K562 (cell line): ENCODE measurements around the gene LIX1. TPM values are rescaled to one million over a fixed set of nuclear protein-coding genes. Genes with fewer than 3 reads are reported as not detected.

ENCODE experiments used
- BDP1 ChIP-seq: IDR thresholded peaks from 3 replicates; pipeline ENCODE4 v1.6.1; 2011; ENCODE audit not compliant: insufficient read length, insufficient read depth
- EHMT2 ChIP-seq: fragments of 450-650 bp; IDR thresholded peaks from 2 replicates; pipeline ENCODE4 v1.6.1; 2018; ENCODE audit warnings: antibody characterized with exemption
- ELF2 ChIP-seq: fragments of 250-450 bp; sonication (Bioruptor Pico); IDR thresholded peaks from 2 replicates; pipeline ENCODE4 v1.5.0; 2021; ENCODE audit warnings: mild to moderate bottlenecking
- MEF2D ChIP-seq: conservative IDR thresholded peaks from 2 replicates; pipeline ENCODE4 v1.6.1; 2016; ENCODE audit warnings: low read depth, missing genetic modification characterization, missing compliant biosample characterization
- NR2C2 ChIP-seq, 2 experiments: fragments of 200-800 bp in 1 of 2; sonication (Bioruptor generic) in 1 of 2; sonication (generic) in 1 of 2; formaldehyde crosslinking in 1 of 2; IDR thresholded peaks; 2 replicates each; pipeline versions ENCODE4 v1.6.1 to v1.8.0; 2016 to 2022; ENCODE audit warnings: mild to moderate bottlenecking in 1 of 2, missing compliant biosample characterization in 1 of 2, missing genetic modification characterization in 1 of 2, missing genetic modification reagents in 1 of 2
- PPARD ChIP-seq: fragments of 250-450 bp; sonication (Bioruptor Pico); IDR thresholded peaks from 2 replicates; pipeline ENCODE4 v1.8.0; 2022; ENCODE audit warnings: inconsistent platforms, mild to moderate bottlenecking, moderate library complexity
- SMC3 ChIP-seq: conservative IDR thresholded peaks from 2 replicates; pipeline ENCODE4 v1.6.1; 2011; ENCODE audit warnings: low read depth, low read length, improper control_type of control experiment; ENCODE audit not compliant: insufficient read depth
- TAF7 ChIP-seq: fragments of 450-650 bp; IDR thresholded peaks from 2 replicates; pipeline ENCODE4 v1.6.1; 2016; ENCODE audit warnings: missing genetic modification characterization, missing compliant biosample characterization
- ZNF668 ChIP-seq: fragments of 250-450 bp; sonication (Bioruptor Pico); IDR thresholded peaks from 2 replicates; pipeline ENCODE4 v1.8.0; 2022; ENCODE audit warnings: mild to moderate bottlenecking, inconsistent platforms
- polyA plus RNA-seq, 8 experiments: library from polyadenylated mRNA; depleted of rRNA in 4 of 8; stranded (reverse) in 5 of 8; unstranded in 3 of 8; fragments of >200 nt; fragmentation: Nextera tagmentation in 2 of 8; fragmentation: Illumina TruSeq in 1 of 8; extraction: Ambion mirVana in 2 of 8; extraction: Trizol in 1 of 8; gene quantifications; 2 replicates each; pipeline versions ENCODE4 v1.2.1 to v1.2.3, GENCODE V29; 2011 to 2014; ENCODE audit warnings: inconsistent platforms in 1 of 8, missing spikeins in 1 of 8
- total RNA-seq, 7 experiments: library from RNA; depleted of rRNA in 6 of 7; stranded (reverse); fragments of >200 nt in 6 of 7; fragmentation: Illumina TruSeq in 2 of 7; extraction: Trizol in 2 of 7; gene quantifications; 2 replicates each; pipeline versions ENCODE4 v1.2.1 to v1.2.3, GENCODE V29; 2011 to 2021; ENCODE audit warnings: low replicate concordance in 1 of 7
- TF ChIP-seq, protein P1 (sequence below): fragments of 450-650 bp; IDR thresholded peaks from 2 replicates; pipeline ENCODE4 v1.6.1; 2017; ENCODE audit warnings: antibody characterized with exemption, mild to moderate bottlenecking
- TF ChIP-seq, protein P2 (sequence below): fragments of 250-450 bp; sonication (Bioruptor Pico); IDR thresholded peaks from 2 replicates; pipeline ENCODE4 v1.8.0; 2022; ENCODE audit warnings: inconsistent platforms, mild to moderate bottlenecking, moderate library complexity, borderline replicate concordance
- TF ChIP-seq, protein P3 (sequence below): fragments of 250-450 bp; sonication (Bioruptor Pico); IDR thresholded peaks from 2 replicates; pipeline ENCODE4 v1.4.0; 2020; ENCODE audit warnings: mild to moderate bottlenecking
- TF ChIP-seq, protein P4 (sequence below): fragments of 450-650 bp; formaldehyde crosslinking; IDR thresholded peaks from 2 replicates; pipeline ENCODE4 v1.4.0; 2022; ENCODE audit warnings: mild to moderate bottlenecking, moderate library complexity

LIX1 gene
- total and polyA plus RNA-seq, 9 of the 15 experiments (the other 6 are each of a cell fraction or from before 2014, with no cell fraction given): 0.01 to 0.18 TPM; not detected in 7

DNA sequence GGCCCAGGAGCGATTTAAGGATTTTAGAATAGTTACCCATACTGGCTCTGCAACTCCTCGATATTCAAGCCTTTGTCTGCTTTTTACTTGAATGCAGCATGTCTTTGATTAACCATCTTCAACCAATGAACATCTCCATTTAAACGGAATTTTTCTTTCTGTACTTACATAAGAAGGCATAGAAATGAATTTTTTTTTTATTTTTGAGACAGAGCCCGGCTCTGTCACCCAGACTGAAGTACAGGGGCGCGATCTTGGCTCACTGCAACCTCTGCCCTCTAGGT, 41.5 kb upstream of the LIX1 start (continued):
- TF ChIP-seq SMC3 (no peak), BDP1 (no peak), ZNF668 (no peak), NR2C2 (CRISPR knock-in tag; IDR thresholded peaks at IDR 0.05) (no peak), NR2C2 (tag; IDR thresholded peaks at IDR 0.05) (peak; percentile 73), TAF7 (0 out of 2 replicates have a peak, but pooled peaks have one; percentile 24), PPARD (no peak), MEF2D (tag) (peak; percentile 40; the same call in 1 of the 2 replicates), ELF2 (CRISPR knock-in tag) (0 out of 2 replicates have a peak, but pooled peaks have one; percentile 6), EHMT2 (peak; percentile 4; the same call in 1 of the 2 replicates)
- TF ChIP-seq, protein P1, sequence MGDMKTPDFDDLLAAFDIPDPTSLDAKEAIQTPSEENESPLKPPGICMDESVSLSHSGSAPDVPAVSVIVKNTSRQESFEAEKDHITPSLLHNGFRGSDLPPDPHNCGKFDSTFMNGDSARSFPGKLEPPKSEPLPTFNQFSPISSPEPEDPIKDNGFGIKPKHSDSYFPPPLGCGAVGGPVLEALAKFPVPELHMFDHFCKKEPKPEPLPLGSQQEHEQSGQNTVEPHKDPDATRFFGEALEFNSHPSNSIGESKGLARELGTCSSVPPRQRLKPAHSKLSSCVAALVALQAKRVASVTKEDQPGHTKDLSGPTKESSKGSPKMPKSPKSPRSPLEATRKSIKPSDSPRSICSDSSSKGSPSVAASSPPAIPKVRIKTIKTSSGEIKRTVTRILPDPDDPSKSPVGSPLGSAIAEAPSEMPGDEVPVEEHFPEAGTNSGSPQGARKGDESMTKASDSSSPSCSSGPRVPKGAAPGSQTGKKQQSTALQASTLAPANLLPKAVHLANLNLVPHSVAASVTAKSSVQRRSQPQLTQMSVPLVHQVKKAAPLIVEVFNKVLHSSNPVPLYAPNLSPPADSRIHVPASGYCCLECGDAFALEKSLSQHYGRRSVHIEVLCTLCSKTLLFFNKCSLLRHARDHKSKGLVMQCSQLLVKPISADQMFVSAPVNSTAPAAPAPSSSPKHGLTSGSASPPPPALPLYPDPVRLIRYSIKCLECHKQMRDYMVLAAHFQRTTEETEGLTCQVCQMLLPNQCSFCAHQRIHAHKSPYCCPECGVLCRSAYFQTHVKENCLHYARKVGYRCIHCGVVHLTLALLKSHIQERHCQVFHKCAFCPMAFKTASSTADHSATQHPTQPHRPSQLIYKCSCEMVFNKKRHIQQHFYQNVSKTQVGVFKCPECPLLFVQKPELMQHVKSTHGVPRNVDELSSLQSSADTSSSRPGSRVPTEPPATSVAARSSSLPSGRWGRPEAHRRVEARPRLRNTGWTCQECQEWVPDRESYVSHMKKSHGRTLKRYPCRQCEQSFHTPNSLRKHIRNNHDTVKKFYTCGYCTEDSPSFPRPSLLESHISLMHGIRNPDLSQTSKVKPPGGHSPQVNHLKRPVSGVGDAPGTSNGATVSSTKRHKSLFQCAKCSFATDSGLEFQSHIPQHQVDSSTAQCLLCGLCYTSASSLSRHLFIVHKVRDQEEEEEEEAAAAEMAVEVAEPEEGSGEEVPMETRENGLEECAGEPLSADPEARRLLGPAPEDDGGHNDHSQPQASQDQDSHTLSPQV: 0 out of 2 replicates have a peak, but pooled peaks have one; percentile 28
- TF ChIP-seq, protein P2, sequence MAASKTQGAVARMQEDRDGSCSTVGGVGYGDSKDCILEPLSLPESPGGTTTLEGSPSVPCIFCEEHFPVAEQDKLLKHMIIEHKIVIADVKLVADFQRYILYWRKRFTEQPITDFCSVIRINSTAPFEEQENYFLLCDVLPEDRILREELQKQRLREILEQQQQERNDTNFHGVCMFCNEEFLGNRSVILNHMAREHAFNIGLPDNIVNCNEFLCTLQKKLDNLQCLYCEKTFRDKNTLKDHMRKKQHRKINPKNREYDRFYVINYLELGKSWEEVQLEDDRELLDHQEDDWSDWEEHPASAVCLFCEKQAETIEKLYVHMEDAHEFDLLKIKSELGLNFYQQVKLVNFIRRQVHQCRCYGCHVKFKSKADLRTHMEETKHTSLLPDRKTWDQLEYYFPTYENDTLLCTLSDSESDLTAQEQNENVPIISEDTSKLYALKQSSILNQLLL: no peak
- TF ChIP-seq, protein P3, sequence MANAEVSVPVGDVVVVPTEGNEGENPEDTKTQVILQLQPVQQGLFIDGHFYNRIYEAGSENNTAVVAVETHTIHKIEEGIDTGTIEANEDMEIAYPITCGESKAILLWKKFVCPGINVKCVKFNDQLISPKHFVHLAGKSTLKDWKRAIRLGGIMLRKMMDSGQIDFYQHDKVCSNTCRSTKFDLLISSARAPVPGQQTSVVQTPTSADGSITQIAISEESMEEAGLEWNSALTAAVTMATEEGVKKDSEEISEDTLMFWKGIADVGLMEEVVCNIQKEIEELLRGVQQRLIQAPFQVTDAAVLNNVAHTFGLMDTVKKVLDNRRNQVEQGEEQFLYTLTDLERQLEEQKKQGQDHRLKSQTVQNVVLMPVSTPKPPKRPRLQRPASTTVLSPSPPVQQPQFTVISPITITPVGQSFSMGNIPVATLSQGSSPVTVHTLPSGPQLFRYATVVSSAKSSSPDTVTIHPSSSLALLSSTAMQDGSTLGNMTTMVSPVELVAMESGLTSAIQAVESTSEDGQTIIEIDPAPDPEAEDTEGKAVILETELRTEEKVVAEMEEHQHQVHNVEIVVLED (CRISPR knock-in tag): no peak
- TF ChIP-seq, protein P4, sequence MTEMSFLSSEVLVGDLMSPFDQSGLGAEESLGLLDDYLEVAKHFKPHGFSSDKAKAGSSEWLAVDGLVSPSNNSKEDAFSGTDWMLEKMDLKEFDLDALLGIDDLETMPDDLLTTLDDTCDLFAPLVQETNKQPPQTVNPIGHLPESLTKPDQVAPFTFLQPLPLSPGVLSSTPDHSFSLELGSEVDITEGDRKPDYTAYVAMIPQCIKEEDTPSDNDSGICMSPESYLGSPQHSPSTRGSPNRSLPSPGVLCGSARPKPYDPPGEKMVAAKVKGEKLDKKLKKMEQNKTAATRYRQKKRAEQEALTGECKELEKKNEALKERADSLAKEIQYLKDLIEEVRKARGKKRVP (CRISPR knock-in tag): no peak
